Measurements from ENCODE around the gene VPS16.

DNA sequence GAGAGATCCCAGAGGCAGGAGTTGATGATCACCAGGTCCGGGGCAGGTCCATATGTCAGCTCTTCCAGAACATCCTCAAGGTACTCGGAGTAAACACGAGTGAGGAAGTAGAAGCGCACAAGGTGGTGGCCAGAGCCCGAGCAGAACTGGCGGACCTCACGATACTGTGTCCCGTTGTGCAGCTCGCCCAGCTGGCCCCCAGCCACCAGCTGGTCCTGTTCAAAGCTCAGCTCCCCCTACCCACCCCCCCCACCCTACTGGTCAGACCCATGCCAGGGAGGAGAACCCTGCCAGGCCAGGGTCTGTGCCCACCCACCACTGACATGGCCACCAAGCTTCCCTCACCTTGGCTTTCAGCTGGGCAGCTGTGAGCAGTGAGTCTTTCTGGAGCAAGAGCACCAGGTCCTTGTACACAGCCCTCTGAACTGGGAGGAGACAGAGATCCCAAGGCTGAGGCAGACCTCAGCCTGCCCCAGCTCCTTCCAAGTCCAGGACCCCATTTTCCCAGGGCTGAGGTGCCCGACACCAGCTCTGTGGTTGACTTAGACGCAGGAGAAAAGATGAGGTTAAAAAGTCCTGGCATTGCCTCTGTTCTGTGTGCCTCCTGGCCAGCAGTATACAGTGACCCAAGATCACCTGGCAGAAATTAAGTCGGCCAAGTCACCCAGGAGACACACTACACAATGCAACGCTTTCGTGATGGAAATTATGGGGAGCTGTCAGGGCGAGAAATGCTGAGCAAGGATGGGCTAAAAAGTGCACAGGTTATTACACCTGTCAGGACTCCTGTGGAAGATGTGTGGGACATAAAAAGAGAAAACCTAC is 1.5 kb upstream of the VPS16 start:
- TF ChIP-seq POLR2A (IDR thresholded peaks at IDR 0.05) = no peak
- TF ChIP-seq CTCF (IDR thresholded peaks at IDR 0.05) = no peak
- TF ChIP-seq EP300 (IDR thresholded peaks at IDR 0.05) = no peak
